BLaER1 (cell line): ENCODE data around the gene SNRNP27.

Source experiments
- H3K27ac ChIP-seq: shearing (Covaris generic); formaldehyde crosslinking; 2 replicates; pipeline ENCODE4 v1.8.1; 2022
- H3K27me3 ChIP-seq: shearing (Covaris generic); formaldehyde crosslinking; 2 replicates; pipeline ENCODE4 v1.8.1; 2022
- H3K36me3 ChIP-seq: shearing (Covaris generic); formaldehyde crosslinking; 2 replicates; pipeline ENCODE4 v1.8.1; 2022
- H3K4me1 ChIP-seq: shearing (Covaris generic); formaldehyde crosslinking; 2 replicates; pipeline ENCODE4 v1.8.1; 2022
- H3K4me2 ChIP-seq: shearing (Covaris generic); formaldehyde crosslinking; 2 replicates; pipeline ENCODE4 v1.8.1; 2022
- H3K4me3 ChIP-seq: shearing (Covaris generic); formaldehyde crosslinking; 2 replicates; pipeline ENCODE4 v1.8.1; 2022
- H3K9ac ChIP-seq: shearing (Covaris generic); formaldehyde crosslinking; 2 replicates; pipeline ENCODE4 v1.8.1; 2022
- H3K9me3 ChIP-seq: shearing (Covaris generic); formaldehyde crosslinking; 2 replicates; pipeline ENCODE4 v1.8.1; 2022
- H4K20me1 ChIP-seq: shearing (Covaris generic); formaldehyde crosslinking; 2 replicates; pipeline ENCODE4 v1.8.1; 2022
- Cebpa-rat ChIP-seq: shearing (Covaris generic); IDR thresholded peaks from 2 replicates; pipeline ENCODE4 v1.8.1; 2022

The SNRNP27 gene

DNA sequence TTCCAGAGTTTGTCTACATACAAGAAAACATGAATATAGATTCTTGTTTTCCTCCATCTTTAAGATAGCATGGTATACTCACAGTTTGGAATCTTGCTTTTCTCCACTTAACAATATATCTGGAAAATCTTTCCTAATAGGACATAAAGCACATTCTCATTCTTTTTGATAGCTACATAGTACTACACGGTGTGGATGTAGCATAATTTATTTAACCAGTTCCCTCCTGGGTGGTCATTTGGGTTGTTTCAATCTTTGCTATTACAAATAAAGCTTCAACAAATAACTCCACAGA lies 40.8 kb downstream of the SNRNP27 start:
- no peak for TF ChIP-seq Cebpa-rat
- Histone ChIP-seq H3K4me2 (no peak overlapping the region), H3K9ac (no peak overlapping the region), H3K4me3 (no peak overlapping the region), H4K20me1 (no peaks in the 10 kb centered on the region), H3K27ac (no peak overlapping the region), H3K36me3 (peaks cover 38% of the 10 kb centered on the region), H3K4me1 (peaks cover 14% of the 10 kb centered on the region), H3K27me3 (no peaks in the 10 kb centered on the region), H3K9me3 (no peaks in the 10 kb centered on the region)

GRCh38 chr2:69935011-69935410 lies 41.3 kb downstream of the SNRNP27 start:
- Histone ChIP-seq H3K4me1 (peaks cover 14% of the 10 kb centered on the region), H3K9me3 (no peaks in the 10 kb centered on the region), H3K27me3 (no peaks in the 10 kb centered on the region), H3K27ac (no peak overlapping the region), H3K36me3 (peaks cover 38% of the 10 kb centered on the region), H3K4me2 (no peak overlapping the region), H4K20me1 (no peaks in the 10 kb centered on the region), H3K4me3 (no peak overlapping the region), H3K9ac (no peak overlapping the region)
- TF ChIP-seq Cebpa-rat = no peak

DNA sequence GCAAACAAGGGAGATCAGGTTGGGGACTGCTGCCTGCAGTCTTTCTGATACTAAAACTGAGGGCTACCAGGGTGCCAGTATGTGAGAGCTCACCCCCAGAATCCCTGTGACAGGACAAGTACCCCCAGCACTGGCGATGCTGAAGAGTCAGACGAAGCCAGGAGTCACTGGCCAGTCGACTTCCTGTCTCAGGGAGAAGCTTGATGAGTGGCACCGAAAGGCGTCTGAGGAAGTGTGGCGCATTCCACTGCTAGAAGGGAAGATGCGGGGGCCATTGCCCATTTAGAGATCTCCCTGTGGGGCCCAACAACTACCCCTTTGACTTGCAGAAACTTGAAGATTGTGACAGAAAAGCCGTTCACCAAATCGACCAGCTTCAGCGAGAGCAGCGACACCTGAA lies 43.1 kb downstream of the SNRNP27 start:
- Histone ChIP-seq H3K9me3 (no peaks in the 10 kb centered on the region), H3K4me2 (no peak overlapping the region), H3K4me1 (peaks cover 12% of the 10 kb centered on the region), H3K27ac (no peak overlapping the region), H3K27me3 (no peaks in the 10 kb centered on the region), H3K36me3 (peaks cover 41% of the 10 kb centered on the region), H3K4me3 (no peak overlapping the region), H3K9ac (no peak overlapping the region), H4K20me1 (no peaks in the 10 kb centered on the region)
- TF ChIP-seq Cebpa-rat = no peak

DNA sequence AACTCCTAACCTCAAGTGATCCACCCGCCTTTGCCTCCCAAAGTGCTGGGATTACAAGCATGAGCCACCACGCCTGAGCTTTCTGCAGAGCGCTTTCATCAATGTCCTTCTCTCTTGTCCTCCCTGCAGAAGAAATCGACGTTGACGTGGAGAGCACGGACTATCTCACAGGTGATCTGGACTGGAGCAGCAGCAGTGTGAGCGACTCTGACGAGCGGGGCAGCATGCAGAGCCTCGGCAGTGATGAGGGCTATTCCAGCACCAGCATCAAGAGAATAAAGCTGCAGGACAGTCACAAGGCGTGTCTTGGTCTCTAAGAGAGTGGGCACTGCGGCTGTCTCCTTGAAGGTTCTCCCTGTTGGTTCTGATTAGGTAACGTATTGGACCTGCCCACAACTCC lies 44.2 kb downstream of the SNRNP27 start:
- H3K9ac ChIP-seq = no peak overlapping the region
- no peak overlapping the region for H3K4me3 ChIP-seq
- no peaks in the 10 kb centered on the region for H3K9me3 ChIP-seq
- no peaks in the 10 kb centered on the region for H4K20me1 ChIP-seq
- H3K4me2 ChIP-seq = no peak overlapping the region
- peaks cover 41% of the 10 kb centered on the region for H3K36me3 ChIP-seq
- H3K4me1 ChIP-seq = peaks cover 11% of the 10 kb centered on the region
- no peaks in the 10 kb centered on the region for H3K27me3 ChIP-seq
- no peak overlapping the region for H3K27ac ChIP-seq
- no peak for TF ChIP-seq Cebpa-rat

DNA sequence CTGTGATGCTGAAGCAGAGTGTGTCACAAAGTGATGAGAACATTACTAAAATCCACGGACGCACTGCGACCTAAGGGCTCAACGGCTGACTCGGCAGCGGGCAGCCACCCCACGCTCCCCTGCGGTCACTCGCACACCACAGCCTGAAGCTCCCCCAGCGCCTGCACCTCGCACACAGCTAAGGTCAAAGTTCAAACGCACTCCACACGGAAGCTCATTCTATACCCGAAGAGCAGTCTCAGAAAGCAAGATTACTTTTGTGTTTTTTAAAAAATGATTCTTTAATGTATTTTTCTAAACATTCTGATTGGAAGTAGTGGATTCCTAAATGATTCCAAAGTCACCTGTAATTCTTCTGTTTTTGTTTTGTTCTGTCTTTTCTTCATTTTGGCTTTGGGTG lies 46.0 kb downstream of the SNRNP27 start:
- Histone ChIP-seq H3K9ac (no peak overlapping the region), H3K27ac (no peak overlapping the region), H3K36me3 (peaks cover 52% of the 10 kb centered on the region), H3K4me3 (no peak overlapping the region), H3K9me3 (no peaks in the 10 kb centered on the region), H3K4me2 (no peak overlapping the region), H3K27me3 (no peaks in the 10 kb centered on the region), H3K4me1 (no peaks in the 10 kb centered on the region), H4K20me1 (no peaks in the 10 kb centered on the region)
- TF ChIP-seq Cebpa-rat = no peak

DNA sequence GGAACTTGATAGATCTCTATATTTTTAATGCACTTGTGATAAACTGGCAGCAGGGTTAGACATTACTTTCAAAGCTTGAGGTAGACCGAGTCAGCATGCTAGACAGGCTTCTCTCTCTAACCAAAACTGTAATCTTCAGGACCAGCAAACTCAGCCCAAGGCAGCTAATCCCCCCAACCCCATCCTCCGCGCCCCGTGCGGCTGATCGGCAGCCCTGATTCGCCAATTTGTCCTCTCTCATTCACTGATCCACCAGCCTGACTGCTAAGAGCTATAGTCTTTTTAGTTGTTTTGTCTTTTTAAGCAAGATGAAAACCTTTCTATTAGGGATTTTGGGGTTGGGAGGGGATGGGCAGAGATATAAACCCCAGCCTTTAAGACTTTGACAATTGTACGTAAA lies 46.9 kb downstream of the SNRNP27 start:
- H3K36me3 ChIP-seq = peaks cover 45% of the 10 kb centered on the region
- H3K4me1 ChIP-seq = peaks cover 3% of the 10 kb centered on the region; the same call in 1 of the 2 replicates
- H3K4me3 ChIP-seq = no peak overlapping the region
- H3K9me3 ChIP-seq = no peaks in the 10 kb centered on the region
- no peak for TF ChIP-seq Cebpa-rat
- no peak overlapping the region for H3K9ac ChIP-seq
- H3K27me3 ChIP-seq = no peaks in the 10 kb centered on the region
- H3K4me2 ChIP-seq = no peak overlapping the region
- H3K27ac ChIP-seq = no peak overlapping the region
- no peaks in the 10 kb centered on the region for H4K20me1 ChIP-seq

DNA sequence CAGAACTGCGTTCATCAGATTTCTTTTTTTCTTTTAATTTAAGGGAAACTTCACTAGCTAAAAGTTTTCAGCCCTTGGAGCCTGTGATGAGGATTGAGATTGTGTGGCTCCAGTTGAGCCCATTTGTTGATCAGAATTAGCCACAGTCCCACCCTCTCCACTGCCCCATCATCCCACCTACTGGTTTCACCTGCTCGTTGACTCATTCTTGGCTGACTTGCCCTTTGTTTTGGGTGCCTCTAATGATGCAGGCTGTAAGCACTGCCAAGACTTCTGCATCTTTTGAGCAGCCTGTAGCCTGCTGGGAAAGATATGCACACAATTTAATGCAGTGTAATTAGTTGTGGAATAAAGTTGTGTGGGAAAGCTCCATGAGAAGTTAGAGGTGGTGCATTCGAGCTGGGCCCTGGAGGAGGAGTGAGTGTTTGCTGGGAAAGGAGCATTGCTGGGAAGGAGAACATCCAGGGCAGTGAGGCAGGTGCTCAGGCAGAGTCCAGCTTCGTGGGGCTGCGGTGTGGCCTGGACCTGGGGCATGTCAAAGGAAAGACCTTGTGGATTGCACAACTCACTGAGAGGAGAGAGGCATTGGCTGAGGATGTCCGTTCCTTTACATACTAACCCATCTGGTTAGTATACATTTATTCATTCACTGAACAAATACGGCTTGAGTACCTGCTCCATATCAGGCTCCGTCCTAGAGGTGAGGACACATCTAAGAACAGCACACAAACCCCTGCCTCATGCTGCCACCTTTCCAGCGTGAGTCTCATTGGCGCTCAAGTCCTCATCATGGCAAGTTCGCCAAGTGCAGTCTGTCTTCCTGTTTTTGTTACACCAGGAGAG lies 49.5 kb downstream of the SNRNP27 start:
- Histone ChIP-seq H3K4me2 (no peak overlapping the region), H3K4me3 (no peak overlapping the region), H4K20me1 (no peaks in the 10 kb centered on the region), H3K27me3 (no peaks in the 10 kb centered on the region), H3K27ac (no peak overlapping the region), H3K36me3 (peaks cover 24% of the 10 kb centered on the region), H3K4me1 (peaks cover 25% of the 10 kb centered on the region), H3K9me3 (no peaks in the 10 kb centered on the region), H3K9ac (no peak overlapping the region)
- TF ChIP-seq Cebpa-rat = no peak

DNA sequence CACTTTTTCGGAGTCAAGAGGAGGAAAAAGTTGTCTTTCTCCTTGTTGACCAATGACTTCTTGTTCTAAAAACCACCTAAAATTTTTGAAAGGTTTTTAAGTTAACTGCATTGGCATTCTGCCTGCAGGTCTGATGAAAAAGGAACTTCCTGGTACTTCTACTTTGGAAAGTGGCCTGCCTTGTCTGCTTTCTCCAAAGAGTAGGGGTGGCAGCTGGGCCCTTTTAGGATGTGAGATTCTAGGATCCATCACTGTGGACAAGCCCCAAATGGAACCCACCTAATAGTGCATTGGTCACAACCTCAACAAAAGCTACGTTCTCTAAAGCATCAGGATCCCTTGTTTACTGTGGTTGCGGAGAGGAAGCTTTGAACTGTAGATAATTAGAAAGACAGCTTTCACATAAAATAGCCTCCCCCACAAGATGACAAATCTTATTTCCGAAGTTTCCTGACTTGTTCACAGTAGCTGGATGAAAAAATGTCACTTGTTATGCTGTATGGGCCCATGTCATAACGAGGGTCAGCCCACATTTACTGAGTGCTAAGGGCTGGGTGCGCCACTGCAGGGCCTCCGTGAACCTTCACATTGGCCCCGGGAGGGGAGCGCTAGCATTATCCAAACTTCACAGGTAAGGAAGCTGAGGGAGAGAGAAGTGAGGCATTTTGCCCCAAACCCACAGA lies 50.2 kb downstream of the SNRNP27 start:
- no peak overlapping the region for H3K4me2 ChIP-seq
- no peak overlapping the region for H3K27ac ChIP-seq
- H4K20me1 ChIP-seq = no peaks in the 10 kb centered on the region
- H3K9me3 ChIP-seq = no peaks in the 10 kb centered on the region
- H3K4me3 ChIP-seq = no peak overlapping the region
- peaks cover 25% of the 10 kb centered on the region for H3K4me1 ChIP-seq
- TF ChIP-seq Cebpa-rat = no peak
- no peak overlapping the region for H3K9ac ChIP-seq
- H3K36me3 ChIP-seq = peaks cover 16% of the 10 kb centered on the region
- no peaks in the 10 kb centered on the region for H3K27me3 ChIP-seq

DNA sequence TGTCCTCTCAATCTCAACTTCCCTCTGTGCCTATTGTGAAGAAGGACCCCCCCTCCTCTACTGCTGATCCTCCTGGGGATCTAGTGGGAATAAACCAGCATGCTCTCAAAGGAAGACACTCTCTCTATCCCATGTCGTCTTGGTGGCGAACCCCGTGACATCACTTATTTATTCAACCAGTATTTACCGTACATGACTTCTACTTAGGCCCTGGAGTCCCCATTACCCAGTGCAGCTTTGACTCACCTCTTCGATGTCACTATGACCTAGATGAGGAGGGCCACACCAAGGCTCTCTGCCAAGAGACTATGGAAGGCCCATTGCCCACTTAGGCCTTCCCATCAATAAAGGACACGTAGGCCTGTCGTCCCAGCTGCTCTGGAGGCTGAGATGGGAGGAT lies 51.0 kb downstream of the SNRNP27 start:
- H3K9me3 ChIP-seq = no peaks in the 10 kb centered on the region
- no peak overlapping the region for H3K9ac ChIP-seq
- no peak for TF ChIP-seq Cebpa-rat
- H3K4me2 ChIP-seq = no peak overlapping the region
- H3K36me3 ChIP-seq = peaks cover 14% of the 10 kb centered on the region; the same call in 1 of the 2 replicates
- no peaks in the 10 kb centered on the region for H4K20me1 ChIP-seq
- H3K27ac ChIP-seq = no peak overlapping the region
- no peaks in the 10 kb centered on the region for H3K27me3 ChIP-seq
- H3K4me1 ChIP-seq = peaks cover 25% of the 10 kb centered on the region
- H3K4me3 ChIP-seq = no peak overlapping the region

DNA sequence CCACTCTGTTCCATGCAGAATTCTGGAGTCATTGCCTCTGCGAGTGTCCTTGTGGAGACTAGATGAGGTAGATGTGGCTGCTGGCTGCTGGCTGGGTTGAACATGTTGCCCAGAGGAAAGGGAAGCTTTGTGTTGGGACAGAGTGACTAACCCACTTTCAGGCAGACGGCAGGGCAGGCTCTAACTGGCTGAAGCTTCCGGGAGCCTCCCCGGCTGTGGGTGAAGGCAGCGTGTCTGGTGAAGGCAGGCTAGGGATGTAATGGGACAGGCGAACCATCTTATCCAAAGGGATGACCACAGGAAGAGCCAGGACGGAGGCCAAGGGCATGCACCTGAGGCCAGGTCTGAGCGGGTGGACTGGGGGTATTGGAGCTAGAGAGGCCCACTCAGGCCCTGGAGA lies 51.7 kb downstream of the SNRNP27 start:
- H3K27ac ChIP-seq = peak overlapping the region; percentile 43; the same call in 1 of the 2 replicates
- no peaks in the 10 kb centered on the region for H3K9me3 ChIP-seq
- no peaks in the 10 kb centered on the region for H3K27me3 ChIP-seq
- H3K4me1 ChIP-seq = peaks cover 25% of the 10 kb centered on the region
- no peaks in the 10 kb centered on the region for H4K20me1 ChIP-seq
- peaks cover 14% of the 10 kb centered on the region; the same call in 1 of the 2 replicates for H3K36me3 ChIP-seq
- H3K4me2 ChIP-seq = no peak overlapping the region
- TF ChIP-seq Cebpa-rat = no peak
- no peak overlapping the region for H3K9ac ChIP-seq
- no peak overlapping the region for H3K4me3 ChIP-seq
